Measurements from ENCODE around the gene EP400. TPM values are rescaled to one million over a fixed set of nuclear protein-coding genes. Genes with fewer than 3 reads are reported as not detected.

The EP400 gene
- total RNA-seq, 3 donors from 2014 or later: 34.9 to 47.8 (median 40.7) TPM

DNA sequence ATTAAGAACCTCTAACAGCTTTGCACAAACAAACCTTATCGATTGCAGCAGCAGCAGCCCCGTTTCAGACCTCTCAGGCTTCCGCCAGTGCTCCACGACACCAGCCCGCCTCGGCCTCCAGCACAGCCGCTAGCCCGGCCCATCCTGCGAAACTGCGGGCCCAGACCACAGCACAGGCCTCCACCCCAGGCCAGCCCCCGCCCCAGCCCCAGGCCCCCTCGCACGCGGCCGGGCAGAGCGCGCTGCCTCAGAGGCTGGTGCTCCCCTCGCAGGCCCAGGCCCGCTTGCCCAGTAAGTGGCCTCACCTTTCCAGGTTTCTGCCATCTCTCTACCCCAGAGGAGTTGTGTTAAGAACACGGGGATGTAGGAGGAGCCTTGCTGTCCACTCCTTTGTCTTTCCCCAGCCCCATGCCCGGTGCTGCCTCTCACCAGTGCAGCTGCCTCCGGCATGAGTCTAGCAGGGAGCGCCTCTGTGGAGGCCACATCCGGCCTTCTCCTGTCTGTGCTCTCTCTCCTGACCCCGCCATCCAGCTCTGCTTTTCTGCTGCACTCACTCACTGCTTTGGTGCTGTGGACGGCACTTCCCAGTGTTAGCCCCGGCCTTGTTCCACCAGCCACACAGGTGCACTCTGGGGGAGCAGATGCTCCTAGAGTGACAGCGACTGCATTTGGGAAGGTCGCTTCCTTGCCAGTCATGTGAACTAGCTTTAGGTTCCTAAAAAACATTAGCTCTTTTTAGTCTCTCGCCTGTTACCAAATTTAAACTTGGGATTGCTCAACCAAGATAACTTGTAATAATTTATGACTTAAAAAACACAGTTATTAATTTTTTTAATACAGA, 71.5 kb downstream of the EP400 start:
- DNase-seq (no peak), ATAC-seq (no peak)
- Histone ChIP-seq H3K4me3 (no peak overlapping the region), H3K36me3 (ENCODE audit: low read depth) (no peaks in the 10 kb centered on the region), H3K9me3 (no peaks in the 10 kb centered on the region), H3K4me1 (ENCODE audit: low read depth) (no peaks in the 10 kb centered on the region)
- TF ChIP-seq, protein P1, sequence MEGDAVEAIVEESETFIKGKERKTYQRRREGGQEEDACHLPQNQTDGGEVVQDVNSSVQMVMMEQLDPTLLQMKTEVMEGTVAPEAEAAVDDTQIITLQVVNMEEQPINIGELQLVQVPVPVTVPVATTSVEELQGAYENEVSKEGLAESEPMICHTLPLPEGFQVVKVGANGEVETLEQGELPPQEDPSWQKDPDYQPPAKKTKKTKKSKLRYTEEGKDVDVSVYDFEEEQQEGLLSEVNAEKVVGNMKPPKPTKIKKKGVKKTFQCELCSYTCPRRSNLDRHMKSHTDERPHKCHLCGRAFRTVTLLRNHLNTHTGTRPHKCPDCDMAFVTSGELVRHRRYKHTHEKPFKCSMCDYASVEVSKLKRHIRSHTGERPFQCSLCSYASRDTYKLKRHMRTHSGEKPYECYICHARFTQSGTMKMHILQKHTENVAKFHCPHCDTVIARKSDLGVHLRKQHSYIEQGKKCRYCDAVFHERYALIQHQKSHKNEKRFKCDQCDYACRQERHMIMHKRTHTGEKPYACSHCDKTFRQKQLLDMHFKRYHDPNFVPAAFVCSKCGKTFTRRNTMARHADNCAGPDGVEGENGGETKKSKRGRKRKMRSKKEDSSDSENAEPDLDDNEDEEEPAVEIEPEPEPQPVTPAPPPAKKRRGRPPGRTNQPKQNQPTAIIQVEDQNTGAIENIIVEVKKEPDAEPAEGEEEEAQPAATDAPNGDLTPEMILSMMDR (IDR thresholded peaks at IDR 0.05): no peak
- intact Hi-C loops (cut with DNase I, micrococcal nuclease): no loop called here

GRCh38 chr12:132021965-132022364, 72.2 kb downstream of the EP400 start:
- DNase-seq: no peak
- ATAC-seq: no peak
- Histone ChIP-seq H3K9me3 (no peaks in the 10 kb centered on the region), H3K36me3 (ENCODE audit: low read depth) (no peaks in the 10 kb centered on the region), H3K4me1 (ENCODE audit: low read depth) (no peaks in the 10 kb centered on the region), H3K4me3 (no peak overlapping the region)
- TF ChIP-seq, protein P1 (IDR thresholded peaks at IDR 0.05): no peak
- intact Hi-C loops (cut with DNase I, micrococcal nuclease): no loop called here

DNA sequence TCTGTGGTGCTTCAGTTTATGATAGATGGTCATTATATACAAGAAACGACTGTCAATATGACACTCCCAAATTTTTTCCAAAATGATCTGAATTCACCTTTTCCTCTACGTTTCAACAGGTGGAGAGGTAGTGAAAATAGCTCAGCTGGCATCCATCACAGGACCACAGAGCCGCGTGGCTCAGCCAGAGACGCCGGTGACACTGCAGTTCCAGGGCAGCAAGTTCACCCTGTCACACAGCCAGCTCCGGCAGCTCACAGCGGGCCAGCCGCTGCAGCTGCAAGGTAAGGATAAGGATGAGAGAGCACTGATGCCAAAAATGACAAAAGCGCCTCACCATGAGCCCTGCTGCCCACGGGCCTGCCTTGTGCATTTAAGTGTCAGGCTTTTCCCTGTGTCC, 73.9 kb downstream of the EP400 start:
- no peak for DNase-seq
- no peaks in the 10 kb centered on the region for H3K9me3 ChIP-seq
- no peaks in the 10 kb centered on the region for H3K4me1 ChIP-seq (ENCODE audit: low read depth)
- H3K4me3 ChIP-seq: no peak overlapping the region
- ATAC-seq: no peak
- TF ChIP-seq, protein P1 (IDR thresholded peaks at IDR 0.05): no peak
- no peaks in the 10 kb centered on the region for H3K36me3 ChIP-seq (ENCODE audit: low read depth)
- intact Hi-C loops (cut with DNase I, micrococcal nuclease): no loop called here

DNA sequence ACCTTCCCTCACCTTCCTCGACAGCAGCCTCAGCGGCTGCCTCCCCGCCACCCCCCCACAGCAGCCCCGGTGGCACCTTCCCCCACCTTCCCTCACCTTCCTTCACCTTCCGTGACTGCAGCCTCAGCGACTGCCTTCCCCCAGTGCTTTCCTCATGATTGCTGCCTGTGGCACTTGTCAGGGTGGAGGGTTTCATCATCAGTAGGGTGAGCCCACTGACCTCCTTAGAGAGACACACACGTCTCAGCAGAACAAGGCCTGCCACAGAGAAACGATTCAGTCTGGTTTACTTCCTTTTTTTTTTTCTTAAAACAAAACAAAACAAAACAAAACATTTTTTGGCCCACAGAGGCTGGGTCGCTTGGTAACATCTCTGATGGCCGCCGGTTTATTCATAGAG, 75.0 kb downstream of the EP400 start:
- peaks cover 3% of the 10 kb centered on the region for H3K36me3 ChIP-seq (ENCODE audit: low read depth)
- intact Hi-C loops (cut with DNase I, micrococcal nuclease): no loop called here
- no peaks in the 10 kb centered on the region for H3K9me3 ChIP-seq
- no peak for DNase-seq
- H3K4me1 ChIP-seq (ENCODE audit: low read depth): no peaks in the 10 kb centered on the region
- no peak for ATAC-seq
- no peak overlapping the region for H3K4me3 ChIP-seq
- TF ChIP-seq, protein P1 (IDR thresholded peaks at IDR 0.05): no peak

DNA sequence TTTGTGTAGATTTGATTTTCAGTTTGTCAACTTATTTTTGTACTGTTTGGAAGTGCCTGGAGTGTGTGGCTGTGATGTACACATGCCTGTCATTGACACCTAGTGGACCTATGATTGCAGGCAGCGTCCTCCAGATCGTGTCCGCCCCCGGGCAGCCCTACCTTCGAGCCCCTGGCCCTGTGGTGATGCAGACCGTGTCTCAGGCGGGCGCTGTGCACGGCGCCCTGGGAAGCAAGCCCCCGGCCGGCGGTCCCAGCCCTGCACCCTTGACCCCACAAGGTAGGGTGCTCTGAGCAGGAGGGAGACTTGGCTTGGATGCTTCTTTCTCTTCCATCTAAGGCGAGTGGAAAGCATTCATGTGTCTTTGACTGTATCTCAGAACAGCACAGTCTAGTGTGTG, 75.8 kb downstream of the EP400 start:
- intact Hi-C loops (cut with DNase I, micrococcal nuclease): no loop called here
- H3K4me3 ChIP-seq: no peak overlapping the region
- ATAC-seq: no peak
- TF ChIP-seq, protein P1 (IDR thresholded peaks at IDR 0.05): no peak
- DNase-seq: no peak
- no peaks in the 10 kb centered on the region for H3K4me1 ChIP-seq (ENCODE audit: low read depth)
- peaks cover 3% of the 10 kb centered on the region for H3K36me3 ChIP-seq (ENCODE audit: low read depth)
- H3K9me3 ChIP-seq: no peaks in the 10 kb centered on the region
